Lower lobe of right lung (tissue), 2 donors: Measurements from ENCODE around the gene GNG2. TPM values are rescaled to one million over a fixed set of nuclear protein-coding genes. Genes with fewer than 3 reads are reported as not detected.

Source experiments
- ATAC-seq, 2 donors: fragments of 200-7000 bp; cut with Tn5 transposase; one replicate each; pipeline ENCODE4 v1.9.1; 2020 to 2022; ENCODE audit warnings: mild to moderate bottlenecking in 2 of 2, moderate library complexity in 2 of 2
- DNase-seq: peaks from one replicate; pipeline ENCODE4 v3.0.0-alpha.2; 2020
- H3K27ac ChIP-seq: fragments of 200-600 bp; one replicate; pipeline ENCODE4 v1.8.0; 2022
- H3K27me3 ChIP-seq: fragments of 200-600 bp; one replicate; pipeline ENCODE4 v1.8.0; 2022; ENCODE audit warnings: low read depth
- H3K36me3 ChIP-seq: fragments of 200-600 bp; one replicate; pipeline ENCODE4 v1.8.0; 2022; ENCODE audit warnings: mild to moderate bottlenecking
- H3K4me1 ChIP-seq: fragments of 200-600 bp; one replicate; pipeline ENCODE4 v1.8.0; 2022
- H3K4me3 ChIP-seq: fragments of 200-600 bp; one replicate; pipeline ENCODE4 v1.8.0; 2022; ENCODE audit warnings: mild to moderate bottlenecking
- H3K9me3 ChIP-seq: fragments of 200-600 bp; one replicate; pipeline ENCODE4 v1.8.0; 2022
- CTCF ChIP-seq: fragments of 200-600 bp; IDR thresholded peaks from one replicate; pipeline ENCODE4 v1.8.0; 2022; ENCODE audit warnings: antibody characterized with exemption, mild to moderate bottlenecking
- intact Hi-C: fragments of 100-400 bp; cut with DNase I; formaldehyde crosslinking; loops from one replicate; pipeline ENCODE4 v1.11.0; 2022
- total RNA-seq: library from RNA; stranded (reverse); fragmentation: NEBNext Ultra II Directional; extraction: Animal tissue kit (Norgen Biotek cat#: 25700); gene quantifications from one replicate; pipeline ENCODE4 v1.2.1, GENCODE V29; 2021
- donor health status: DM: no; HTN: yes; CAD: no; lungs with severe emphysema.

GNG2 gene
- total RNA-seq, 1 donor from 2014 or later, result 23.8 TPM

- ATAC-seq (no peak), DNase-seq (no peak)
- intact Hi-C loops, result no loop called here
- Histone ChIP-seq H3K36me3 (peaks cover 79% of the 10 kb centered on the region), H3K4me3 (no peak overlapping the region), H3K27ac (no peak overlapping the region), H3K4me1 (peaks cover 6% of the 10 kb centered on the region), H3K9me3 (no peaks in the 10 kb centered on the region), H3K27me3 (no peaks in the 10 kb centered on the region)
- TF ChIP-seq CTCF, result no peak
Measured at GRCh38 chr14:51999084-51999483, 138.7 kb downstream of the GNG2 start.

GRCh38 chr14:52000019-52000582 is 139.7 kb downstream of the GNG2 start:
- H3K9me3 ChIP-seq, result no peaks in the 10 kb centered on the region
- ATAC-seq (no peak), DNase-seq (no peak)
- intact Hi-C loops, result no loop called here
- H3K4me3 ChIP-seq, result no peak overlapping the region
- no peak for TF ChIP-seq CTCF
- no peaks in the 10 kb centered on the region for H3K27me3 ChIP-seq
- no peak overlapping the region for H3K27ac ChIP-seq
- peaks cover 79% of the 10 kb centered on the region for H3K36me3 ChIP-seq
- H3K4me1 ChIP-seq, result peaks cover 6% of the 10 kb centered on the region

GRCh38 chr14:52000696-52001095 is 140.3 kb downstream of the GNG2 start:
- TF ChIP-seq CTCF, result no peak
- intact Hi-C loops, result no loop called here
- peaks cover 79% of the 10 kb centered on the region for H3K36me3 ChIP-seq
- no peaks in the 10 kb centered on the region for H3K9me3 ChIP-seq
- peaks cover 6% of the 10 kb centered on the region for H3K4me1 ChIP-seq
- no peak overlapping the region for H3K4me3 ChIP-seq
- DNase-seq (no peak), ATAC-seq (no peak)
- no peaks in the 10 kb centered on the region for H3K27me3 ChIP-seq
- H3K27ac ChIP-seq, result no peak overlapping the region

- ATAC-seq (no peak), DNase-seq (no peak)
- no peak overlapping the region for H3K4me3 ChIP-seq
- H3K27me3 ChIP-seq, result no peaks in the 10 kb centered on the region
- no peaks in the 10 kb centered on the region for H3K9me3 ChIP-seq
- H3K4me1 ChIP-seq, result peaks cover 6% of the 10 kb centered on the region
- TF ChIP-seq CTCF, result no peak
- peaks cover 92% of the 10 kb centered on the region for H3K36me3 ChIP-seq
- H3K27ac ChIP-seq, result no peak overlapping the region
- intact Hi-C loops, result no loop called here
Measured at GRCh38 chr14:52002542-52002941, 142.1 kb downstream of the GNG2 start.

- Histone ChIP-seq H3K27me3 (no peaks in the 10 kb centered on the region), H3K36me3 (peaks cover 98% of the 10 kb centered on the region), H3K9me3 (no peaks in the 10 kb centered on the region), H3K27ac (peak overlapping the region; percentile 5), H3K4me1 (peaks cover 6% of the 10 kb centered on the region), H3K4me3 (no peak overlapping the region)
- intact Hi-C loops, result no loop called here
- DNase-seq (no peak), ATAC-seq (no peak)
- no peak for TF ChIP-seq CTCF
Measured at GRCh38 chr14:52003324-52003723, 142.9 kb downstream of the GNG2 start.
